Measurements from ENCODE around the gene SPEF2. TPM values are rescaled to one million over a fixed set of nuclear protein-coding genes. Genes with fewer than 3 reads are reported as not detected.

SPEF2 gene
- total and polyA plus RNA-seq, 8 donors = 1.5 to 25.4 (median 3.8) TPM

GRCh38 chr5:35752012-35752411, 134.3 kb downstream of the SPEF2 start:
- Histone ChIP-seq H3K4me3 (no peak overlapping the region), H3K36me3 (no peaks in the 10 kb centered on the region), H3K9me3 (no peaks in the 10 kb centered on the region), H3K4me1 (no peaks in the 10 kb centered on the region), H3K27ac (no peak overlapping the region), H3K27me3 (no peaks in the 10 kb centered on the region)
- intact Hi-C loops (cut with DNase I; ENCODE audit: low total_unique reads) = no loop called here
- no peak for TF ChIP-seq POLR2AphosphoS5 (IDR thresholded peaks at IDR 0.05)
- TF ChIP-seq EP300 (IDR thresholded peaks at IDR 0.05) = no peak
- no peak for TF ChIP-seq POLR2A (IDR thresholded peaks at IDR 0.05)
- TF ChIP-seq, protein P1, sequence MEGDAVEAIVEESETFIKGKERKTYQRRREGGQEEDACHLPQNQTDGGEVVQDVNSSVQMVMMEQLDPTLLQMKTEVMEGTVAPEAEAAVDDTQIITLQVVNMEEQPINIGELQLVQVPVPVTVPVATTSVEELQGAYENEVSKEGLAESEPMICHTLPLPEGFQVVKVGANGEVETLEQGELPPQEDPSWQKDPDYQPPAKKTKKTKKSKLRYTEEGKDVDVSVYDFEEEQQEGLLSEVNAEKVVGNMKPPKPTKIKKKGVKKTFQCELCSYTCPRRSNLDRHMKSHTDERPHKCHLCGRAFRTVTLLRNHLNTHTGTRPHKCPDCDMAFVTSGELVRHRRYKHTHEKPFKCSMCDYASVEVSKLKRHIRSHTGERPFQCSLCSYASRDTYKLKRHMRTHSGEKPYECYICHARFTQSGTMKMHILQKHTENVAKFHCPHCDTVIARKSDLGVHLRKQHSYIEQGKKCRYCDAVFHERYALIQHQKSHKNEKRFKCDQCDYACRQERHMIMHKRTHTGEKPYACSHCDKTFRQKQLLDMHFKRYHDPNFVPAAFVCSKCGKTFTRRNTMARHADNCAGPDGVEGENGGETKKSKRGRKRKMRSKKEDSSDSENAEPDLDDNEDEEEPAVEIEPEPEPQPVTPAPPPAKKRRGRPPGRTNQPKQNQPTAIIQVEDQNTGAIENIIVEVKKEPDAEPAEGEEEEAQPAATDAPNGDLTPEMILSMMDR (IDR thresholded peaks at IDR 0.05) = no peak
- DNase-seq = no peak
- 86 to 92% (median 90%) methylated on average over 6 of the region's 6 CpGs for WGBS, 5 donors

DNA sequence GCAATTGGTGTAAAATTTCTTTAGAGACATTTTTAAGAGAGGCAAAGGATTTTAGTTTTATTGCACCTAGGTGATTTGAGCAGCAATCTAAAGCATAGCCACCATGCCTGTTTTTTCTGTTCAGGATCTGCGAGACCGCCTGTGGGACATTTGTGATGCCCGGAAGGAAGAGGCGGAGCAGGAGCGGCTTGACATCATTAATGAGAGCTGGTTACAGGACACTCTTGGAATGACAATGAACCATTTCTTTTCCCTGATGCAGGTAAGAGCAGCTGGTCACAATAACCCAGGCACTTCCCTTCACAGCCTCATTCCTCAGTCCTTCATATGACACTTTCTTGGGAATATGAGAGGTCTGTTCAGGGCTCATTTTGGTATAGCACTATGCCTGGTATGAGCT, 135.8 kb downstream of the SPEF2 start:
- DNase-seq = no peak
- WGBS, 5 donors = 86 to 94% (median 90%) methylated on average over 5 of the region's 5 CpGs
- Histone ChIP-seq H3K27ac (no peak overlapping the region), H3K4me1 (no peaks in the 10 kb centered on the region), H3K36me3 (no peaks in the 10 kb centered on the region), H3K27me3 (no peaks in the 10 kb centered on the region), H3K9me3 (no peaks in the 10 kb centered on the region), H3K4me3 (no peak overlapping the region)
- intact Hi-C loops (cut with DNase I; ENCODE audit: low total_unique reads) = no loop called here
- no peak for TF ChIP-seq EP300 (IDR thresholded peaks at IDR 0.05)
- TF ChIP-seq, protein P1 (IDR thresholded peaks at IDR 0.05) = no peak
- no peak for TF ChIP-seq POLR2A (IDR thresholded peaks at IDR 0.05)
- no peak for TF ChIP-seq POLR2AphosphoS5 (IDR thresholded peaks at IDR 0.05)

DNA sequence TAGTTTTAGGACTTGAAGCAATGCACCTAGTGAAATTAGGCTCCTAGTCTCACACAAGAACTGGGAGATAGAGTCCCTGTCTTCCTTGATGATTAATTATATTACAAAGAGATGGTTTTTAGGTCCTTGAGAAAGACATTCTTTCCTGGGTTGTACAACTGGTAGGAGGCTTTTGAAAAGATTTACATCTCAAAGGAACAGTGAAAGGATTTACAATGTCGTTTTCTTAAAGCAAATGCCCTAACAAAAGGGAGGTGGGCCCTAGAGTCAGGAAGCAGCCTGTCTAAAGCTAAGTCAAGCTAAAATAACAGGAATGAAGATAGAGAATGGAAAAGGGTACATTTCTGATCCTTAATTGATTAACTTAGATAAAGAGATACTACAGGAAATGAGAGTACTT, 136.8 kb downstream of the SPEF2 start:
- Histone ChIP-seq H3K27me3 (no peaks in the 10 kb centered on the region), H3K4me3 (no peak overlapping the region), H3K27ac (no peak overlapping the region), H3K4me1 (no peaks in the 10 kb centered on the region), H3K36me3 (no peaks in the 10 kb centered on the region), H3K9me3 (no peaks in the 10 kb centered on the region)
- WGBS, 5 donors = 16 to 46% (median 28%) methylated on average over 1 of the region's 1 CpG
- no peak for DNase-seq
- TF ChIP-seq EP300 (IDR thresholded peaks at IDR 0.05) (no peak), POLR2A (IDR thresholded peaks at IDR 0.05) (no peak), POLR2AphosphoS5 (IDR thresholded peaks at IDR 0.05) (no peak)
- TF ChIP-seq, protein P1 (IDR thresholded peaks at IDR 0.05) = no peak
- intact Hi-C loops (cut with DNase I; ENCODE audit: low total_unique reads) = no loop called here

- no peaks in the 10 kb centered on the region for H3K36me3 ChIP-seq
- no peaks in the 10 kb centered on the region for H3K4me1 ChIP-seq
- whole genome bisulfite sequencing, 5 donors = 84 to 91% (median 86%) methylated on average over 5 of the region's 5 CpGs
- DNase-seq = no peak
- H3K4me3 ChIP-seq = no peak overlapping the region
- H3K9me3 ChIP-seq = no peaks in the 10 kb centered on the region
- no peaks in the 10 kb centered on the region for H3K27me3 ChIP-seq
- TF ChIP-seq POLR2AphosphoS5 (IDR thresholded peaks at IDR 0.05) (no peak), POLR2A (IDR thresholded peaks at IDR 0.05) (no peak), EP300 (IDR thresholded peaks at IDR 0.05) (no peak)
- TF ChIP-seq, protein P1 (IDR thresholded peaks at IDR 0.05) = no peak
- H3K27ac ChIP-seq = no peak overlapping the region
- intact Hi-C loops (cut with DNase I; ENCODE audit: low total_unique reads) = no loop called here
These were observed 138.3 kb downstream of the SPEF2 start for GRCh38 chr5:35755966-35756365.
